Suprapubic skin (tissue), 4 donors: Measurements from ENCODE around the gene MBOAT7. TPM values are rescaled to one million over a fixed set of nuclear protein-coding genes. Genes with fewer than 3 reads are reported as not detected.
A peak's percentile ranks its signal among the peaks of the same experiment; 100 is the strongest.

Source experiments
- DNase-seq, 2 donors: peaks; one replicate each; pipeline ENCODE4 v3.0.0-alpha.2; 2019; ENCODE audit warnings: low spot score in 2 of 2
- H3K27ac ChIP-seq: fragments of 200-600 bp; sonication (generic); one replicate; pipeline ENCODE4 v1.5.1; 2019
- H3K27me3 ChIP-seq: fragments of 200-600 bp; sonication (generic); one replicate; pipeline ENCODE4 v1.5.1; 2019
- H3K36me3 ChIP-seq: fragments of 200-600 bp; sonication (generic); one replicate; pipeline ENCODE4 v1.5.1; 2019
- H3K4me1 ChIP-seq: fragments of 200-600 bp; sonication (generic); one replicate; pipeline ENCODE4 v1.5.1; 2019
- H3K4me3 ChIP-seq: fragments of 200-600 bp; sonication (generic); one replicate; pipeline ENCODE4 v1.5.1; 2019; ENCODE audit warnings: mild to moderate bottlenecking
- H3K9me3 ChIP-seq: fragments of 200-600 bp; sonication (generic); one replicate; pipeline ENCODE4 v1.5.1; 2019
- CTCF ChIP-seq, 2 donors: fragments of 200-600 bp in 1 of 2; fragments of 450-650 bp in 1 of 2; sonication (generic) in 1 of 2; IDR thresholded peaks; one replicate each; pipeline ENCODE4 v1.5.1; 2016 to 2019; ENCODE audit warnings: antibody characterized with exemption in 2 of 2, mild to moderate bottlenecking in 1 of 2, moderate library complexity in 1 of 2
- EP300 ChIP-seq: sonication (generic); formaldehyde crosslinking; IDR thresholded peaks from one replicate; pipeline ENCODE4 v1.6.1; 2017; ENCODE audit warnings: antibody characterized with exemption
- POLR2A ChIP-seq, 2 donors: fragments of 450-650 bp; IDR thresholded peaks; one replicate each; pipeline ENCODE4 v1.6.1; 2017; ENCODE audit warnings: antibody characterized with exemption in 2 of 2, mild to moderate bottlenecking in 2 of 2, moderate library complexity in 2 of 2
- POLR2AphosphoS5 ChIP-seq, 3 donors: sonication (generic); formaldehyde crosslinking; IDR thresholded peaks; one replicate each; pipeline ENCODE4 v1.6.1; 2017; ENCODE audit warnings: antibody characterized with exemption in 3 of 3
- WGBS: methylation state at CpG from one replicate; pipeline ENCODE4 v1.1.5; 2018; 5-methylcytosine and 5-hydroxymethylcytosine counted together
- total RNA-seq, 4 donors: library from RNA; depleted of rRNA; stranded (reverse); fragments of >200 nt; gene quantifications; one replicate each; pipeline ENCODE4 v1.1.0, GENCODE V29; 2016

MBOAT7 gene
- total RNA-seq, 4 donors from 2014 or later = 54.7 to 96.5 (median 58.7) TPM

GRCh38 chr19:54203151-54203611 is 13.8 kb upstream of the MBOAT7 start:
- no peaks in the 10 kb centered on the region for H3K27me3 ChIP-seq
- no peak for DNase-seq
- H3K27ac ChIP-seq = no peak overlapping the region
- WGBS = 55% methylated on average over 9 of the region's 9 CpGs
- no peaks in the 10 kb centered on the region for H3K9me3 ChIP-seq
- peaks cover 61% of the 10 kb centered on the region for H3K36me3 ChIP-seq
- peaks cover 70% of the 10 kb centered on the region for H3K4me1 ChIP-seq
- H3K4me3 ChIP-seq = no peak overlapping the region
- no peak for TF ChIP-seq POLR2A (IDR thresholded peaks at IDR 0.05)
- TF ChIP-seq POLR2AphosphoS5 (IDR thresholded peaks at IDR 0.05) = no peak
- no peak for TF ChIP-seq EP300
- TF ChIP-seq CTCF (IDR thresholded peaks at IDR 0.05) = no peak

GRCh38 chr19:54201980-54202379 is 12.6 kb upstream of the MBOAT7 start:
- Histone ChIP-seq H3K27me3 (no peaks in the 10 kb centered on the region), H3K36me3 (peaks cover 49% of the 10 kb centered on the region), H3K27ac (no peak overlapping the region), H3K4me3 (peak overlapping the region; percentile 78), H3K4me1 (peaks cover 64% of the 10 kb centered on the region), H3K9me3 (no peaks in the 10 kb centered on the region)
- WGBS = 67% methylated on average over 13 of the region's 13 CpGs
- no peak for TF ChIP-seq EP300
- TF ChIP-seq POLR2AphosphoS5 (IDR thresholded peaks at IDR 0.05) = no peak
- no peak for TF ChIP-seq CTCF (IDR thresholded peaks at IDR 0.05)
- TF ChIP-seq POLR2A (IDR thresholded peaks at IDR 0.05) = no peak
- DNase-seq = no peak

DNA sequence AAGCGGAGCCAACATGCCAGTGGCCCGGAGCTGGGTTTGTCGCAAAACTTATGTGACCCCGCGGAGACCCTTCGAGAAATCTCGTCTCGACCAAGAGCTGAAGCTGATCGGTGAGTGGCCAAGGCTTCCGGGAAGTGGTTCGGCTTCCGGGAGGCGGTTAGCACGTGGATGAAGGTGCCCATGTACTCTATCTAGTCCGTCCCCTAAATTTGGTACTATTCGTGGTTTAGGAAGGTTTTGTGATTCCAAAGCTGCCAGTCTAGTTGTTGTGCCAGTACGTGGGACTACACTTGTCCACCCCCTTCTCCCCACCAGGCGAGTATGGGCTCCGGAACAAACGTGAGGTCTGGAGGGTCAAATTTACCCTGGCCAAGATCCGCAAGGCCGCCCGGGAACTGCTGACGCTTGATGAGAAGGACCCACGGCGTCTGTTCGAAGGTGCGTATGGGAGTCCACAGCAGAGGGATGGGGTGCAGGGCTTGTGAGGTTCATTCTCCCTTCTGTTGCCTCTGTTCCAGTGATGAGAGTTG is 11.9 kb upstream of the MBOAT7 start:
- TF ChIP-seq POLR2A (IDR thresholded peaks at IDR 0.05) (no peak), POLR2AphosphoS5 (IDR thresholded peaks at IDR 0.05) (no peak), EP300 (no peak), CTCF (IDR thresholded peaks at IDR 0.05) (no peak)
- 0% methylated on average over 7 of the region's 28 CpGs for WGBS
- H3K27me3 ChIP-seq = no peaks in the 10 kb centered on the region
- H3K4me3 ChIP-seq = peak overlapping the region; percentile 78
- peak overlapping the region; percentile 95 for H3K27ac ChIP-seq
- DNase-seq = no peak
- H3K36me3 ChIP-seq = peaks cover 42% of the 10 kb centered on the region
- peaks cover 56% of the 10 kb centered on the region for H3K4me1 ChIP-seq
- H3K9me3 ChIP-seq = no peaks in the 10 kb centered on the region

GRCh38 chr19:54199401-54199800 is 10.0 kb upstream of the MBOAT7 start:
- Histone ChIP-seq H3K27ac (no peak overlapping the region), H3K4me1 (peaks cover 38% of the 10 kb centered on the region), H3K9me3 (no peaks in the 10 kb centered on the region), H3K27me3 (no peaks in the 10 kb centered on the region), H3K4me3 (no peak overlapping the region), H3K36me3 (peaks cover 24% of the 10 kb centered on the region)
- WGBS = 94% methylated on average over 16 of the region's 16 CpGs
- no peak for TF ChIP-seq EP300
- no peak for TF ChIP-seq POLR2AphosphoS5 (IDR thresholded peaks at IDR 0.05)
- TF ChIP-seq POLR2A (IDR thresholded peaks at IDR 0.05) = no peak
- TF ChIP-seq CTCF (IDR thresholded peaks at IDR 0.05) = no peak
- DNase-seq = no peak

DNA sequence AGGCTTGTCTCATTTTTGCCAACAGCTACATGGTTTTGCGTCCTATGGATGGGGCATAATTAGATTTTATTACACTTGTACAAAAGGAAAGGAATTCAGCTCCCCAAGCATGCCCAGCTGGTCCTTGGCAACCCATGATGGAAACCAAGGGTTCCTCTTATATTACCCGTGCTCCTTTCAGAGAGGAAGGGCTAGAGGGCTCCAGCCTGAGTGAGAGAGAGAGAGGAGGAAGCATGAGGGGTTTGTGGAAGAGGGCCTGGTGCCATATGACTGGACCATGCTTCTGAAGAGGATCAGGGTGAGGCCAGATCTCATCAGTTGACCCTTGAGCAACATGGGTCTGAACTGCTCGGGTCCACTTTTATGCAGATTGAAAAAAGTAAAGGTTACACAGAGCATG is 7.7 kb upstream of the MBOAT7 start:
- Histone ChIP-seq H3K27me3 (no peaks in the 10 kb centered on the region), H3K9me3 (no peaks in the 10 kb centered on the region), H3K4me1 (peaks cover 20% of the 10 kb centered on the region), H3K36me3 (peaks cover 17% of the 10 kb centered on the region), H3K4me3 (no peak overlapping the region), H3K27ac (no peak overlapping the region)
- DNase-seq = no peak
- WGBS = 67% methylated on average over 3 of the region's 3 CpGs
- no peak for TF ChIP-seq POLR2A (IDR thresholded peaks at IDR 0.05)
- no peak for TF ChIP-seq CTCF (IDR thresholded peaks at IDR 0.05)
- TF ChIP-seq POLR2AphosphoS5 (IDR thresholded peaks at IDR 0.05) = no peak
- TF ChIP-seq EP300 = no peak
